Gastrocnemius medialis (tissue), 4 donors: ENCODE measurements around the gene UGCG. TPM values are rescaled to one million over a fixed set of nuclear protein-coding genes. Genes with fewer than 3 reads are reported as not detected.

ENCODE experiments used
- ATAC-seq, 2 donors: fragments of 150-250 bp; one replicate each; pipeline ENCODE4 v1.9.1; 2016
- DNase-seq, 2 donors: peaks; one replicate each; pipeline ENCODE4 v3.0.0-alpha.2; 2019
- H3K27ac ChIP-seq, 4 donors: fragments of 200-600 bp; sonication (generic); 1 replicate in 1 of 4; 2 replicates in 3 of 4; pipeline ENCODE4 v1.5.1; 2016 to 2018; ENCODE audit warnings: mild to moderate bottlenecking in 2 of 4, moderate library complexity in 1 of 4
- H3K27me3 ChIP-seq, 3 donors: fragments of 200-600 bp; sonication (generic) in 2 of 3; 1 replicate in 1 of 3; 2 replicates in 2 of 3; pipeline versions ENCODE4 v1.5.1 to v1.6.0; 2016 to 2019; ENCODE audit warnings: mild to moderate bottlenecking in 1 of 3, moderate library complexity in 1 of 3
- H3K36me3 ChIP-seq, 2 donors: fragments of 200-600 bp; sonication (generic) in 1 of 2; one replicate each; pipeline ENCODE4 v1.5.1; 2017 to 2018
- H3K4me1 ChIP-seq, 2 donors: fragments of 200-600 bp; sonication (generic) in 1 of 2; one replicate each; pipeline ENCODE4 v1.5.1; 2016 to 2017; ENCODE audit warnings: mild to moderate bottlenecking in 2 of 2
- H3K4me3 ChIP-seq, 4 donors: fragments of 200-600 bp; sonication (generic) in 3 of 4; 1 replicate in 1 of 4; 2 replicates in 3 of 4; pipeline ENCODE4 v1.5.1; 2016 to 2019; ENCODE audit warnings: mild to moderate bottlenecking in 2 of 4
- H3K9me3 ChIP-seq, 3 donors: fragments of 200-600 bp; sonication (generic) in 2 of 3; 1 replicate in 1 of 3; 2 replicates in 2 of 3; pipeline ENCODE4 v1.5.1; 2016 to 2019
- CTCF ChIP-seq, 5 experiments: fragments of 450-650 bp in 3 of 5; fragments of 200-600 bp in 2 of 5; sonication (generic) in 2 of 5; IDR thresholded peaks in 4 of 5; conservative IDR thresholded peaks in 1 of 5; 1 replicate in 4 of 5; 2 replicates in 1 of 5; pipeline ENCODE4 v1.5.1; 2016 to 2019; ENCODE audit warnings: antibody characterized with exemption in 5 of 5, mild to moderate bottlenecking in 3 of 5, moderate library complexity in 3 of 5
- POLR2A ChIP-seq, 2 donors: fragments of 450-650 bp; IDR thresholded peaks; one replicate each; pipeline ENCODE4 v1.6.1; 2017; ENCODE audit warnings: antibody characterized with exemption in 2 of 2, mild to moderate bottlenecking in 2 of 2, moderate library complexity in 2 of 2
- in situ Hi-C, 4 donors: fragments of 200-750 bp; cut with MboI; loops; one replicate each; pipeline versions ENCODE4 v1.15.0 to v1.8.0; 2017; ENCODE audit warnings: low sequenced_read_pairs in 4 of 4
- intact Hi-C: fragments of 100-400 bp; cut with DNase I; formaldehyde crosslinking; loops from one replicate; pipeline ENCODE4 v1.15.1; 2023; ENCODE audit warnings: low total_unique reads
- total RNA-seq, 4 donors: library from RNA; depleted of rRNA; stranded (reverse); fragments of >200 nt; gene quantifications; one replicate each; pipeline versions ENCODE4 v1.1.0 to v1.2.3, GENCODE V29; 2016

The UGCG gene
- total RNA-seq, 4 donors from 2014 or later: 9.1 to 18.5 (median 12.1) TPM

- Histone ChIP-seq H3K36me3 (peaks cover 0 to 4% of the 10 kb centered on the region in 2 donors), H3K4me1 (peaks cover 10 to 38% of the 10 kb centered on the region in 2 donors), H3K9me3 (no peaks in the 10 kb centered on the region), H3K27ac (no peak overlapping the region), H3K4me3 (no peak overlapping the region), H3K27me3 (no peaks in the 10 kb centered on the region)
- in situ Hi-C loops (no loop called here), intact Hi-C loops (no loop called here)
- TF ChIP-seq POLR2A (IDR thresholded peaks at IDR 0.05) (no peak), CTCF (IDR thresholded peaks at IDR 0.05 in 4 of 5, conservative IDR thresholded peaks at IDR 0.05 in 1 of 5) (no peak)
- DNase-seq: no peak
- no peak for ATAC-seq
Measured at GRCh38 chr9:111916234-111916645, 19.6 kb downstream of the UGCG start.

DNA sequence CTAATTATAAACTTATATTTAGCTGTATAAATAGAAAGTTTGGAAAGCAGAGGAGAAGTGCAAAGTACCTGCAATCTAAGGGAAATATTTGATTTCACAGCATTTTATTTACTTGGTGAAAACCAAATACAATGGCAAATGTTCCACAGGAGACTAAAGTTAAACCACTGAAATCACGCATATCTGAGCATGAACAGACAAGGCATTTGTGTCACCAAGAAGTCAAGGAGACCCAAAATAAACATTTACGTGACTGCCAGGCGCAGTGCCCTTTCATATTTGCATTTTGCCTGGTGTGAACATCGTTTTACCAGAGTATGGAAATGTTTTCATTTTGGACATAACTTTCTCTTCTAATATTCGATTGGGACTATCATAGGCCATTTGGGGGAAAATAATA is 20.6 kb downstream of the UGCG start:
- no peak overlapping the region for H3K4me3 ChIP-seq
- intact Hi-C loops (no loop called here), in situ Hi-C loops (no loop called here)
- no peak for DNase-seq
- H3K27me3 ChIP-seq: no peaks in the 10 kb centered on the region
- no peak for ATAC-seq
- peaks cover 14 to 40% of the 10 kb centered on the region in 2 donors for H3K4me1 ChIP-seq
- no peaks in the 10 kb centered on the region for H3K9me3 ChIP-seq
- H3K36me3 ChIP-seq: peaks cover 0 to 4% of the 10 kb centered on the region in 2 donors
- H3K27ac ChIP-seq: no peak overlapping the region
- TF ChIP-seq POLR2A (IDR thresholded peaks at IDR 0.05) (no peak), CTCF (IDR thresholded peaks at IDR 0.05 in 4 of 5, conservative IDR thresholded peaks at IDR 0.05 in 1 of 5) (no peak)

- Histone ChIP-seq H3K36me3 (peaks cover 0 to 4% of the 10 kb centered on the region in 2 donors), H3K9me3 (no peaks in the 10 kb centered on the region), H3K27me3 (no peaks in the 10 kb centered on the region), H3K4me3 (no peak overlapping the region), H3K27ac (no peak overlapping the region), H3K4me1 (peaks cover 15 to 36% of the 10 kb centered on the region in 2 donors)
- intact Hi-C loops: no loop called here
- ATAC-seq: no peak
- in situ Hi-C loops: no loop called here
- no peak for TF ChIP-seq POLR2A (IDR thresholded peaks at IDR 0.05)
- TF ChIP-seq CTCF (IDR thresholded peaks at IDR 0.05 in 4 of 5, conservative IDR thresholded peaks at IDR 0.05 in 1 of 5): no peak
- DNase-seq: no peak
Measured at GRCh38 chr9:111917980-111918379, 21.4 kb downstream of the UGCG start.

DNA sequence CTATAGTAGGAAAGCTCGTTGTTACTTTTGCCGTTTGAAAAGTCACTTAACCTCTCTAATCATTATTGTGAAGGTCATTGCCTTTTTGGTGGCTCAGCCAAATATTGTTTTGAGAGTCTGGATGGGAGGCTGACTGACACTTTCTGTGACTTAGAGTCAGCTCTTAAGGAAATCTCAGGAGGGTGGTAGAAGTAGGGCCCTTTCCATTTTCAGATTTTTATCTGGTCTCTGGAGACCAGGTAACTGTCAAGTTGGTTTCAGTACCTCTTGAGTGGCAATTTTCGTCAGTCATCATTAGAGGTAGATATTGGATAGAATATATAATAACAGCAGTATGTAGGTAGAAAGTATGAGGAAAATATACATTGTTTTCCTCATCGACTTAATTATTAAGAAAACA is 23.3 kb downstream of the UGCG start:
- intact Hi-C loops (no loop called here), in situ Hi-C loops (no loop called here)
- ATAC-seq: no peak

More for the DNA sequence above, 23.3 kb downstream of the UGCG start:
- Histone ChIP-seq H3K9me3 (no peaks in the 10 kb centered on the region), H3K4me3 (no peak overlapping the region), H3K27me3 (no peaks in the 10 kb centered on the region), H3K27ac (no peak overlapping the region), H3K4me1 (peaks cover 13 to 27% of the 10 kb centered on the region in 2 donors), H3K36me3 (peaks cover 0 to 4% of the 10 kb centered on the region in 2 donors)
- DNase-seq: no peak
- TF ChIP-seq POLR2A (IDR thresholded peaks at IDR 0.05) (no peak), CTCF (IDR thresholded peaks at IDR 0.05 in 4 of 5, conservative IDR thresholded peaks at IDR 0.05 in 1 of 5) (no peak)
